Transverse colon (tissue), 4 donors: ENCODE measurements around the gene FGGY. TPM values are rescaled to one million over a fixed set of nuclear protein-coding genes. Genes with fewer than 3 reads are reported as not detected.

Experiments used
- DNase-seq: peaks from one replicate; pipeline ENCODE4 v3.0.0-alpha.2; 2019
- H3K27ac ChIP-seq, 4 donors: fragments of 200-600 bp; sonication (generic); 2 replicates each; pipeline ENCODE4 v1.5.1; 2016 to 2018; ENCODE audit warnings: inconsistent platforms in 4 of 4
- H3K27me3 ChIP-seq: fragments of 200-600 bp; sonication (generic); 2 replicates; pipeline ENCODE4 v1.5.1; 2017; ENCODE audit warnings: inconsistent platforms
- H3K36me3 ChIP-seq, 4 donors: fragments of 200-600 bp; sonication (generic); 2 replicates each; pipeline ENCODE4 v1.5.1; 2017 to 2019; ENCODE audit warnings: inconsistent platforms in 4 of 4
- H3K4me1 ChIP-seq, 4 donors: fragments of 200-600 bp; sonication (generic); 2 replicates each; pipeline ENCODE4 v1.5.1; 2017 to 2020; ENCODE audit warnings: inconsistent platforms in 4 of 4
- H3K4me3 ChIP-seq, 4 donors: fragments of 200-600 bp; sonication (generic); 1 replicate in 1 of 4; 2 replicates in 3 of 4; pipeline versions ENCODE4 v1.5.1 to v1.6.1; 2017 to 2019; ENCODE audit warnings: inconsistent platforms in 4 of 4
- H3K9me3 ChIP-seq, 2 donors: fragments of 200-600 bp; sonication (generic); 2 replicates each; pipeline ENCODE4 v1.5.1; 2017 to 2019; ENCODE audit warnings: inconsistent platforms in 2 of 2
- CTCF ChIP-seq, 5 experiments: fragments of 200-600 bp in 3 of 5; fragments of 450-650 bp in 2 of 5; sonication (generic) in 3 of 5; IDR thresholded peaks; 1 replicate in 2 of 5; 2 replicates in 3 of 5; pipeline ENCODE4 v1.5.1; 2016 to 2017; ENCODE audit warnings: antibody characterized with exemption in 5 of 5, inconsistent platforms in 3 of 5, mild to moderate bottlenecking in 2 of 5, moderate library complexity in 1 of 5
- EP300 ChIP-seq: sonication (generic); formaldehyde crosslinking; IDR thresholded peaks from one replicate; pipeline ENCODE4 v1.6.1; 2017; ENCODE audit warnings: antibody characterized with exemption, low read depth
- POLR2A ChIP-seq: fragments of 450-650 bp; IDR thresholded peaks from one replicate; pipeline ENCODE4 v1.6.1; 2016; ENCODE audit warnings: antibody characterized with exemption, mild to moderate bottlenecking, moderate library complexity
- POLR2AphosphoS5 ChIP-seq, 3 donors: sonication (generic); formaldehyde crosslinking; IDR thresholded peaks; one replicate each; pipeline ENCODE4 v1.6.1; 2016; ENCODE audit warnings: antibody characterized with exemption in 3 of 3
- WGBS, 2 donors: methylation state at CpG; one replicate each; pipeline ENCODE4 v1.1.5; 2018; ENCODE audit warnings: low coverage in 1 of 2; 5-methylcytosine and 5-hydroxymethylcytosine counted together
- in situ Hi-C, 4 donors: fragments of 200-750 bp; cut with MboI; loops; one replicate each; pipeline versions ENCODE4 v1.15.0 to v1.15.1; 2017; ENCODE audit warnings: low sequenced_read_pairs in 3 of 4, low pct_ligation_motif_present in 1 of 4, low pct_unique_long_range_greater_than_20kb in 1 of 4
- intact Hi-C: fragments of 100-400 bp; cut with DNase I; formaldehyde crosslinking; loops from one replicate; pipeline ENCODE4 v1.15.1; 2023; ENCODE audit warnings: low total_unique reads
- total RNA-seq, 4 donors: library from RNA; depleted of rRNA; stranded (reverse); fragments of >200 nt; gene quantifications; one replicate each; pipeline ENCODE4 v1.1.0, GENCODE V29; 2016

FGGY gene
- total RNA-seq, 4 donors from 2014 or later, result 18.2 to 97.7 (median 27.1) TPM

GRCh38 chr1:59315529-59316463 is 18.9 kb downstream of the FGGY start:
- TF ChIP-seq EP300, result no peak
- TF ChIP-seq CTCF (IDR thresholded peaks at IDR 0.05), result no peak
- TF ChIP-seq POLR2A, result no peak
- no peak for TF ChIP-seq POLR2AphosphoS5 (IDR thresholded peaks at IDR 0.05)
- Histone ChIP-seq H3K27me3 (no peaks in the 10 kb centered on the region), H3K27ac (peak overlapping the region; percentile 30 to 61 (median 58)), H3K4me3 (no peak overlapping the region), H3K36me3 (no peaks in the 10 kb centered on the region), H3K9me3 (no peaks in the 10 kb centered on the region), H3K4me1 (peaks cover 4 to 34% (median 11%) of the 10 kb centered on the region in 4 donors)
- no peak for DNase-seq
- 70 to 79% methylated on average over 3 to 7 of the region's 7 CpGs for WGBS, 2 donors
- in situ Hi-C loops, result loop anchor here in 1 of 4 donors (25.0 kb wide), 1 partner anchor 528 kb away; the partner anchor contains the start of gene JUN
- intact Hi-C loops, result no loop called here

DNA sequence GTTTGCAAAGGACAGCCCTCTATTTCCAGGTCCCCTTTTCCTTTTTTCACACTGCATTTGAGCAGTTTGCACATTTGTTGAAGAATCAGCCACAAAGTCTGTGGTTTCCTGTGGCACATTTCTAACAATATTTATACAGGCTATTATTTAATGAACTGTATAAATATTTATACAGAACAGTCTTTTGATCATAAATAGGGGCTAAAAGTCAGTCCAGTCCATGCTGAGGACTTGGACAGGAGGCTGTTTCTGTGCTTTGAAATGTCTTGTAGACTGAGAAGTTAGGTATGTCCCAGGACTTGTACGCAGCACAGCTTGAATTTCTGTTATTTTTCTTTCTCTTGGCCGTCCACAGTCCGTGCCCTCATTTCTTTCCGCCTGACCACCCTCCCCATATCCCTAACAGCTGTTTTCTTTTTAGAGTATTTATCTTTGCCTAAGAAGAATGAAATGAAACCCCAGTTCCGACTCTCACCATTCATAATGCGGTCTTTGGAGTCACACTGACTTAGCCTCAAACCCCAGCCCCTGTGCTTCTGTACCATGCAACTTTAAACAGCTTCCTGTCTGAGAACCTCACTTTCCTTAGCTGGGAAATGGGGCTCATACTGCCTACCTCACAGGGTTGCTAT is 19.7 kb downstream of the FGGY start:
- Histone ChIP-seq H3K27ac (peak overlapping the region; percentile 30 to 61 (median 58)), H3K36me3 (no peaks in the 10 kb centered on the region), H3K4me3 (peak overlapping the region in 1 of 4 donors; percentile 16), H3K4me1 (peaks cover 4 to 34% (median 11%) of the 10 kb centered on the region in 4 donors), H3K27me3 (no peaks in the 10 kb centered on the region), H3K9me3 (no peaks in the 10 kb centered on the region)
- WGBS, 2 donors, result 60 to 72% methylated on average over 6 of the region's 6 CpGs
- no peak for TF ChIP-seq POLR2AphosphoS5 (IDR thresholded peaks at IDR 0.05)
- TF ChIP-seq EP300, result no peak
- no peak for TF ChIP-seq POLR2A
- TF ChIP-seq CTCF (IDR thresholded peaks at IDR 0.05), result no peak
- DNase-seq, result no peak
- intact Hi-C loops, result no loop called here
- in situ Hi-C loops, result loop anchor here in 1 of 4 donors (25.0 kb wide), 1 partner anchor 529 kb away; the partner anchor contains the start of gene JUN

GRCh38 chr1:59317343-59317742 is 20.4 kb downstream of the FGGY start:
- DNase-seq, result no peak
- Histone ChIP-seq H3K9me3 (no peaks in the 10 kb centered on the region), H3K27ac (peak overlapping the region; percentile 30 to 61 (median 58)), H3K4me1 (peaks cover 4 to 34% (median 11%) of the 10 kb centered on the region in 4 donors), H3K4me3 (no peak overlapping the region), H3K36me3 (no peaks in the 10 kb centered on the region), H3K27me3 (no peaks in the 10 kb centered on the region)
- in situ Hi-C loops, result loop anchor here in 1 of 4 donors (25.0 kb wide), 1 partner anchor 530 kb away; the partner anchor contains the start of gene JUN
- intact Hi-C loops, result no loop called here
- TF ChIP-seq POLR2A (no peak), EP300 (no peak), CTCF (IDR thresholded peaks at IDR 0.05) (no peak), POLR2AphosphoS5 (IDR thresholded peaks at IDR 0.05) (no peak)
- 59 to 70% methylated on average over 2 to 3 of the region's 3 CpGs for WGBS, 2 donors

GRCh38 chr1:59317780-59318179 is 20.9 kb downstream of the FGGY start:
- peaks cover 4 to 34% (median 11%) of the 10 kb centered on the region in 4 donors for H3K4me1 ChIP-seq
- in situ Hi-C loops, result loop anchor here in 1 of 4 donors (25.0 kb wide), 1 partner anchor 530 kb away; the partner anchor contains the start of gene JUN
- 57 to 95% methylated on average over 1 to 2 of the region's 2 CpGs for WGBS, 2 donors
- no peak for DNase-seq
- no peaks in the 10 kb centered on the region for H3K36me3 ChIP-seq
- intact Hi-C loops, result no loop called here
- H3K9me3 ChIP-seq, result no peaks in the 10 kb centered on the region
- TF ChIP-seq CTCF (IDR thresholded peaks at IDR 0.05) (no peak), POLR2A (no peak), EP300 (no peak)
- no peaks in the 10 kb centered on the region for H3K27me3 ChIP-seq
- H3K27ac ChIP-seq, result peak overlapping the region in 2 of 4 donors; percentile 30 to 60
- H3K4me3 ChIP-seq, result no peak overlapping the region
